GM21717 (cell line): ENCODE results near the gene RBM44.

Source experiments
- ATAC-seq: cut with Tn5 transposase; IDR thresholded peaks from one replicate; pipeline ENCODE4 v1.9.1; 2021; ENCODE audit warnings: mild to moderate bottlenecking, moderate library complexity; ENCODE audit not compliant: unreplicated experiment

Gene RBM44

DNA sequence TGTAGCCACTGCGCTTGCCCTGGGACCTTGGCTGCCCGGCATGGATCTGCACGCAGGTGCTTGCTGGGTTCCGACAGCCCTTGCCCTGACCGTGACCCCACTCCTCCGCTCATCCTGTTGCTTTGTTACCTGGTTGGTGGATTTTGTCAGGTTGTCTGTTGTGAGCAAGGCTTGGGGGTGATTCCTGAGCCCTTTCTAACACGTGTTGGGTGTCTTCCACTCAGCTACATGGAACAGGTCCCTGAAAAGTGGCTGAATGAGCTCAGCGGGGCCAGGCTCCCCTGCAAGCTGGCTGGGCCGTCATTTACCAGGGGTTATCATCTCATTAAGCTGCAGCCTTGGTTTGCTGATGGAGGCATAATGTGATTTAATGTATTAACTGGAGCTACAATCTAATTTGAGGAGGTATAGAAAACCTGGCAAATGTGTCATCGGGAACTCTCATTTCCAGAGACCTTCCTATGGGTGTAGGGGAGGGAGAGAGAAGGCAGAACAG lies 85.4 kb downstream of the RBM44 start:
- ATAC-seq: no peak

GRCh38 chr2:237884681-237885080 lies 86.1 kb downstream of the RBM44 start:
- no peak for ATAC-seq

DNA sequence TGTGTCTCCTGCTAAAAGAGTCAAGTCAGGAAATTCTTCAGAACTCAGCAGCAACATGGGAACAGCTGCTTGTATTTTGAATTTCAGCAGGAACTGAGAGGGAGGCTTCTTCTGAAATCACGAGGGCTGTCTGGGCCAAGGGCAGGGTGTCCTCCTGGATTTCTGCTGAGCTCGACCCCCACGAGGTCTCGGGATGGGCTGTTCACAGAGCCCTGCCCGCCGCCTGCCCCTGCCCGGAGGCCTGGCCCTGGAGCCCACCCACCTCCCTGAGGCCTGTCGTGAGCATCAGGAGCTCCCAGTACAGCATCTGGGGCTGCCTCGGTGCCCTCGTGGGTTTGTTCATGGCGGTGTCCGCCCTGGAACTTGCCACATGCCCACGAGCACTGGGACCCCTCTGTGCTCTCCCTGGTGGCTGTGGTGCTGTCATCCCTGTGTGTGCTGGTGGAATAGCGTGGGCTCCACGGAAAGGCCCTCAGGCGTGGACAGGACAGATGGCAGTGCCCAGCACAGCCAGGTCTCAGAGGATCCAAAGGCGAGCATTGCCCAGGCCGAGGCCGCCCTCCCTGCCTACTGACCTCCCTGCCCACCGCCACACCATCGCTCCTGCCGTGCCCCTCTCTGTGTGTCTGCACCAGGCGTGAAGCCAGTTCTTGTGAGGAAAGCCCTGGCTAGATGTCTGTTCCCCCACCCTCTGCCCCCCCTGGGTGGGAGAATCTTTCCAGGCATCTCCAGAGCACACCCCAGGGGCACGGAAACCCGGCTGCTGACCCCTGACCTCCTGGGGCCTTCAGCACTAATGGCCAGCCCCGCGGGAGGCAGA lies 86.7 kb downstream of the RBM44 start:
- no peak for ATAC-seq

- ATAC-seq: no peak
Measured at GRCh38 chr2:237885931-237886684, 87.5 kb downstream of the RBM44 start.

DNA sequence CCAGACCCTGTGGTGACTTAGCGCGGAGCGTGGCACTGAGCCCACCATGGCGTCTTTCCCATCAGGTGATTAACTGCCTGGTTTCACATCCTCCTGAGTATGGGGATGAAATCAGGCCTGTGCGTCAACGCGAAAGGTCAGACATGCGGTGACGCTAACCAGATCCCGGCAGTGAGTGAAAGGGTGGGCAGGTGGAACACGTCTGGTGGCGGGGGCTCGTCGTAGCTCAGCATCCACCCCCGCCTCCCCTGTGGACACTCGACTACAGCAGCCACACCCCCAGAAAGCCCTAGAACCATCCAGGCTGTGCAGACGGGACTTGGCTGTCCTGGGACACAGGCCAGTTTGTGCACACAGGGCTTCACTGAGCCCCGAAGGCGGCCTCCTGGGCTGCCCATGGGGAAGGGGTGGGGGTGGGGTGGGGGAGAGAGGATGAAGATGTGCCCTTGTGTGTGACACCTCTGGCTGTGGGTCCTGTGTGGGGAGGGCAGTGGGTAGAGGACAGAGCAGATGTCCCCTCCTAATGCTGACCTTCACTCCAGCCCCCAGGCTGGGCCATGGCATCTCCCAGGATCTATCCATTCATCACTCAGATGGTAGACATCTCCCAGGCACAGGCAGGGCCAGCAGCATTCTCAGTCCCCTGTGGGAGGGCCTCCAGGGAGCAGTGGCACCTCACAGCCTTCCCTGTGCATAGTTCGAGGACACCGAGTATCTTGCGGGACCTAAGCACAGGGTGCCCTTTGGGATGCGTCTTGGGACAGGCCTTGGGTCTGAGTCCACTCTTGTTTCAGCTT lies 88.3 kb downstream of the RBM44 start:
- no peak for ATAC-seq

DNA sequence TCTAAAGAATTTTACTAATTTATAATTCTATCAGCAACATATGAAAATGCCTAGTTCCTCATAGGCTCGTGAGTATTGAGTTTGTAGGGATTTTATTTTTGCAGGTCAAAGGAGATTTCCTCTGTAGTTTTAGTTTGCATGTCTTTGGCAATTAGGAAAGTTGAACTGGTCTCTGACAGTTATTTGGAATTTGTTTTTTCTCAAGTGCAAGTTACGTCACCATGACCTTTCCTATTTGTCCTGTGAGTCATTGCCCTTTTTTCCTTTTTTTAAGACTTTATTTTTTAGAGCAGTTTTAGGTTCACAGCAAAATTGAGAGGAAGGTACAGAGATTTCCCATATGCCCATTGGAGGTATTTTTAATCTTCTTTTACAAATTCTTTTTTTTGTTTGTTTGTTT lies 89.8 kb downstream of the RBM44 start:
- no peak for ATAC-seq

DNA sequence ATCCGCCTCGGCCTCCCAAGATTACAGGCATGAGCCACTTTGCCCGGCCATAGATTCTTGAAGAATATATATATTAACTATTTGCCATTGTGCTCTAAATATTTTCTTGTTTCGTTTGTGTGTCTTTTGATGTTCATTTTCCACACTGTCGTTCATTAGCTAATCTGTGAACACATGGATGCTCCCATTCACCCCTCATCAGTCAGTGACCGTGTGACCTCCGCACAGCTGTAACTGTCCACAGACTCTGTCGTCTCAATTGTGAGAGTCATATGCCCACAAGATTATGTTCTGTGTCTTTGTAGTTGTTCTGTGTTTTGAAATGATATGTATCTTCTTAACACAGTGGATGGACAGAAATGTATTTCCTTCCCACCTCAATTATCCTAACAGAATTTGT lies 90.4 kb downstream of the RBM44 start:
- ATAC-seq: no peak

DNA sequence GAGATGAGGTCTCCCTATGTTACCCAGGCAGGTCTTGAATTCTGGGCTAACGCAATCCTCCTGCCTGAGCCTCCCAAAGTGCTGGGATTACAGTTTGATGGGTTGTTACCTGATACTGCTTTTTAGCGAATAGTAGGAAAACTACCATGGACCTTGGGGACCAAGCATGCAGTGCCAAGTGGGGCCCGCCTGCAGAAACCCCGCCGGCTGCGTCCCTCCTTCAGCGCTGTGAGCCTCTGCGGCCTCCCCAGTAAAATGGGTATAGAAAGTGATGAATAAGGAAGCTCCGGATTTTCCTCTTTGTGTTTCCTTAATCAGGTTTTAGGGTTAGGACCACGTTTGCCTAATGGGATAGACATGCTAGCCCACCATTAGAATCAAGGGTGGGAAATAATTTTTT lies 91.2 kb downstream of the RBM44 start:
- no peak for ATAC-seq
